Pancreas (tissue), 10 donors: ENCODE data around the gene NDST4. TPM values are rescaled to one million over a fixed set of nuclear protein-coding genes. Genes with fewer than 3 reads are reported as not detected.

Experiments
- ATAC-seq, 4 donors: fragments of 200-7000 bp; cut with Tn5 transposase; one replicate each; pipeline versions ENCODE4 v1.8.0 to v1.9.1; 2020; ENCODE audit warnings: mild to moderate bottlenecking in 4 of 4, moderate library complexity in 4 of 4
- DNase-seq, 6 donors: peaks; one replicate each; pipeline ENCODE4 v3.0.0-alpha.2; 2020
- FAIRE-seq: peaks from 2 replicates; lab custom pipeline; 2012; peaks lifted over from hg19 to GRCh38; lab: Jason Lieb, UNC
- H3K27ac ChIP-seq, 4 donors: fragments of 200-600 bp; sonication (generic); 1 replicate in 3 of 4; 2 replicates in 1 of 4; pipeline versions ENCODE4 v1.5.0 to v1.8.0; 2020
- H3K27me3 ChIP-seq, 4 donors: fragments of 200-600 bp; one replicate each; pipeline ENCODE4 v1.8.0; 2021
- H3K36me3 ChIP-seq, 3 donors: fragments of 200-600 bp; sonication (generic) in 1 of 3; one replicate each; pipeline versions ENCODE4 v1.5.0 to v1.8.0; 2020 to 2021
- H3K4me1 ChIP-seq, 3 donors: fragments of 200-600 bp; one replicate each; pipeline ENCODE4 v1.8.0; 2021
- H3K4me3 ChIP-seq, 4 donors: fragments of 200-600 bp; sonication (generic) in 2 of 4; one replicate each; pipeline versions ENCODE4 v1.5.0 to v1.8.0; 2020 to 2021
- H3K9me3 ChIP-seq, 4 donors: fragments of 200-600 bp; one replicate each; pipeline ENCODE4 v1.8.0; 2021
- CTCF ChIP-seq, 4 donors: fragments of 200-600 bp; sonication (generic) in 3 of 4; IDR thresholded peaks; one replicate each; pipeline versions ENCODE4 v1.5.0 to v1.8.0; 2021; ENCODE audit warnings: antibody characterized with exemption in 4 of 4
- WGBS, 2 donors: extraction: QIAGEN DNeasy Blood & Tissue Kit; methylation state at CpG; one replicate each; pipeline ENCODE4 v1.1.7; 2013; 5-methylcytosine and 5-hydroxymethylcytosine counted together
- intact Hi-C, 3 donors: fragments of 100-400 bp; cut with DNase I; formaldehyde crosslinking; loops; one replicate each; pipeline versions ENCODE4 v1.11.1 to v1.14.2; 2022
- polyA plus RNA-seq, 2 donors: library from polyadenylated mRNA; stranded (reverse); fragments of 200-250 nt; gene quantifications; one replicate each; pipeline ENCODE4 v1.2.3, GENCODE V29; 2013
- total RNA-seq, 6 donors: library from RNA; stranded (reverse); fragmentation: NEBNext Ultra II Directional in 4 of 6; extraction: Animal tissue kit (Norgen Biotek cat#: 25700) in 4 of 6; gene quantifications; one replicate each; pipeline versions ENCODE4 v1.2.1 to v1.2.4, GENCODE V29; 2021 to 2023
- donor health status: healthy with polysubstance abuse.
- donor health status: DM: no; HTN: no; CAD: no; lungs with moderate emphysema.
- donor health status: DM: no; HTN: no; CAD: no.
- donor health status: control.
- donor health status: control.
- donor health status: Bipolar disorder and iron deficiency.
- donor health status: DM: yes; HTN: yes; CAD: no.
- donor health status: DM: no; HTN: no; CAD: no.
- donor health status: DM: no; HTN: no; CAD: no.
- donor health status: DM: yes; HTN: yes; CAD: no.

Gene NDST4
- total and polyA plus RNA-seq, 8 donors: not detected

- TF ChIP-seq CTCF (IDR thresholded peaks at IDR 0.05): no peak
- DNase-seq (no peak), ATAC-seq (no peak), FAIRE-seq (no peak)
- no peak overlapping the region for H3K27ac ChIP-seq
- H3K36me3 ChIP-seq: no peaks in the 10 kb centered on the region
- H3K9me3 ChIP-seq: no peaks in the 10 kb centered on the region
- no peaks in the 10 kb centered on the region for H3K4me1 ChIP-seq
- H3K27me3 ChIP-seq: no peaks in the 10 kb centered on the region
- H3K4me3 ChIP-seq: no peak overlapping the region
- intact Hi-C loops: no loop called here
- 80 to 92% methylated on average over 3 of the region's 3 CpGs for WGBS, 2 donors
Observed at GRCh38 chr4:115152081-115152480, 38.7 kb upstream of the NDST4 start.

- H3K27me3 ChIP-seq: no peaks in the 10 kb centered on the region
- intact Hi-C loops: no loop called here
- 68 to 76% methylated on average over 7 of the region's 7 CpGs for WGBS, 2 donors
- no peak overlapping the region for H3K27ac ChIP-seq
- no peak overlapping the region for H3K4me3 ChIP-seq
- ATAC-seq (no peak), FAIRE-seq (no peak), DNase-seq (no peak)
- no peaks in the 10 kb centered on the region for H3K36me3 ChIP-seq
- TF ChIP-seq CTCF (IDR thresholded peaks at IDR 0.05): no peak
- H3K9me3 ChIP-seq: no peaks in the 10 kb centered on the region
- peaks cover 0 to 6% (median 6%) of the 10 kb centered on the region in 3 donors for H3K4me1 ChIP-seq
Observed at GRCh38 chr4:115149106-115149505, 35.7 kb upstream of the NDST4 start.

- no peaks in the 10 kb centered on the region for H3K27me3 ChIP-seq
- TF ChIP-seq CTCF (IDR thresholded peaks at IDR 0.05): no peak
- H3K4me3 ChIP-seq: no peak overlapping the region
- no peak overlapping the region for H3K27ac ChIP-seq
- intact Hi-C loops: no loop called here
- peaks cover 0 to 6% (median 6%) of the 10 kb centered on the region in 3 donors for H3K4me1 ChIP-seq
- 9 to 14% methylated on average over 3 of the region's 3 CpGs for WGBS, 2 donors
- no peaks in the 10 kb centered on the region for H3K9me3 ChIP-seq
- DNase-seq (peak in 5 of 6 donors; percentile 23 to 50 (median 33)), ATAC-seq (peak; percentile 96 to 98 (median 98)), FAIRE-seq (no peak)
- no peaks in the 10 kb centered on the region for H3K36me3 ChIP-seq
Observed at GRCh38 chr4:115145393-115146160, 32.2 kb upstream of the NDST4 start.

- intact Hi-C loops: no loop called here
- Histone ChIP-seq H3K27me3 (no peaks in the 10 kb centered on the region), H3K4me3 (no peak overlapping the region), H3K27ac (no peak overlapping the region), H3K9me3 (no peaks in the 10 kb centered on the region), H3K36me3 (no peaks in the 10 kb centered on the region), H3K4me1 (no peaks in the 10 kb centered on the region)
- no peak for TF ChIP-seq CTCF (IDR thresholded peaks at IDR 0.05)
- ATAC-seq (no peak), FAIRE-seq (no peak), DNase-seq (no peak)
- 68 to 69% methylated on average over 2 of the region's 2 CpGs for WGBS, 2 donors
Observed at GRCh38 chr4:115128037-115128436, 14.6 kb upstream of the NDST4 start.

GRCh38 chr4:115126491-115126890 lies 13.1 kb upstream of the NDST4 start:
- DNase-seq (no peak), FAIRE-seq (no peak), ATAC-seq (no peak)
- intact Hi-C loops: no loop called here
- no peaks in the 10 kb centered on the region for H3K9me3 ChIP-seq
- H3K27me3 ChIP-seq: no peaks in the 10 kb centered on the region
- no peaks in the 10 kb centered on the region for H3K36me3 ChIP-seq
- TF ChIP-seq CTCF (IDR thresholded peaks at IDR 0.05): no peak
- H3K4me3 ChIP-seq: no peak overlapping the region
- peaks cover 0 to 3% (median 0%) of the 10 kb centered on the region in 3 donors for H3K4me1 ChIP-seq
- 65 to 67% methylated on average over 2 of the region's 2 CpGs for WGBS, 2 donors
- H3K27ac ChIP-seq: no peak overlapping the region
